Fibroblast of lung (primary cell): ENCODE data around the gene CTNNAL1.

Experiments used
- EZH2 ChIP-seq: IDR thresholded peaks from 2 replicates; pipeline ENCODE4 v1.5.1; 2012; ENCODE audit warnings: low read length, control low read depth, mild to moderate bottlenecking; ENCODE audit errors: missing control alignments
- TF ChIP-seq, protein P1 (sequence below), 2 donors: IDR thresholded peaks in 1 of 2; conservative IDR thresholded peaks in 1 of 2; 1 replicate in 1 of 2; 2 replicates in 1 of 2; pipeline ENCODE4 v1.5.1; 2011 to 2012; ENCODE audit warnings: low read length in 2 of 2, control low read depth in 1 of 2, inconsistent platforms in 1 of 2, low read depth in 1 of 2, mild to moderate bottlenecking in 1 of 2

DNA sequence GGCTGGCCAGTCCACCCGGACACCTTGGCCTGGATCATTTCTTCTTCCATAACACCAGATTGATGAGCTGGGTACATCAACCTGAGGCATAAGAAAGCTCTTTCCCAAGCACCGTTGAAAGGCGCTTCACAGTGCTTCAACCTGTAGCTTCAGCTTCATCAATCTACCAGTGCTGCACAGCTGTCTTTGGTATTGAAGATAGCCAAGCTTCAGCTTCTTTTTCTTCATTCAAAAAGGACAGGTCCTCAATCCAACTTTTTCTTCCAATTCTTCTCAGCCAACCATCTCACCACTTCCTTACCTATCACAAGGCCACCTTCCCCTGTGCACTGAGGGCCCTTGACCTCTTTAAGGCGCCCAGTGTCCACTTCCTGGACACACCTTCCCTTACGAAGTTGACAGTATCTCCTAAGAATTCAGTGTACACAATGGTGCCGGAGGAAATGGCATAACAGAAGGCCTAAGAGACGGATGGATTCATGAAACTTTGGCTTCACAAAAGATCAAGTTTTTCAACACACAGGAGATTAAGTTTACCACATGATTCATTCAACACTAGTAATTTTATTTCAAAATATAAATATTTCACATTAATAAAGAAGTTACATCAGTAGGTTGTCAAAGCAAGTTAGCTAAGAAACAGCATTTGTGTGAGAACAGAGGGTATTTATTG lies 1.4 kb upstream of the CTNNAL1 start:
- TF ChIP-seq, protein P1, sequence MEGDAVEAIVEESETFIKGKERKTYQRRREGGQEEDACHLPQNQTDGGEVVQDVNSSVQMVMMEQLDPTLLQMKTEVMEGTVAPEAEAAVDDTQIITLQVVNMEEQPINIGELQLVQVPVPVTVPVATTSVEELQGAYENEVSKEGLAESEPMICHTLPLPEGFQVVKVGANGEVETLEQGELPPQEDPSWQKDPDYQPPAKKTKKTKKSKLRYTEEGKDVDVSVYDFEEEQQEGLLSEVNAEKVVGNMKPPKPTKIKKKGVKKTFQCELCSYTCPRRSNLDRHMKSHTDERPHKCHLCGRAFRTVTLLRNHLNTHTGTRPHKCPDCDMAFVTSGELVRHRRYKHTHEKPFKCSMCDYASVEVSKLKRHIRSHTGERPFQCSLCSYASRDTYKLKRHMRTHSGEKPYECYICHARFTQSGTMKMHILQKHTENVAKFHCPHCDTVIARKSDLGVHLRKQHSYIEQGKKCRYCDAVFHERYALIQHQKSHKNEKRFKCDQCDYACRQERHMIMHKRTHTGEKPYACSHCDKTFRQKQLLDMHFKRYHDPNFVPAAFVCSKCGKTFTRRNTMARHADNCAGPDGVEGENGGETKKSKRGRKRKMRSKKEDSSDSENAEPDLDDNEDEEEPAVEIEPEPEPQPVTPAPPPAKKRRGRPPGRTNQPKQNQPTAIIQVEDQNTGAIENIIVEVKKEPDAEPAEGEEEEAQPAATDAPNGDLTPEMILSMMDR (conservative IDR thresholded peaks at IDR 0.05 in 1 of 2, IDR thresholded peaks at IDR 0.05 in 1 of 2; ENCODE audit: low read depth in 1 of 2, low read length in 2 of 2), result no peak
- TF ChIP-seq EZH2, result no peak
